HG02642 (cell line): ENCODE results near the gene C6orf89.
"Not testable (repeated sequence)": the region's sequence is repeated elsewhere in the genome, so short reads cannot be mapped to it uniquely, and the experiment has no call there.

ENCODE experiments used
- ATAC-seq: cut with Tn5 transposase; IDR thresholded peaks from one replicate; pipeline ENCODE4 v1.9.1; 2021; ENCODE audit warnings: mild to moderate bottlenecking; ENCODE audit not compliant: unreplicated experiment, poor library complexity

Gene C6orf89

DNA sequence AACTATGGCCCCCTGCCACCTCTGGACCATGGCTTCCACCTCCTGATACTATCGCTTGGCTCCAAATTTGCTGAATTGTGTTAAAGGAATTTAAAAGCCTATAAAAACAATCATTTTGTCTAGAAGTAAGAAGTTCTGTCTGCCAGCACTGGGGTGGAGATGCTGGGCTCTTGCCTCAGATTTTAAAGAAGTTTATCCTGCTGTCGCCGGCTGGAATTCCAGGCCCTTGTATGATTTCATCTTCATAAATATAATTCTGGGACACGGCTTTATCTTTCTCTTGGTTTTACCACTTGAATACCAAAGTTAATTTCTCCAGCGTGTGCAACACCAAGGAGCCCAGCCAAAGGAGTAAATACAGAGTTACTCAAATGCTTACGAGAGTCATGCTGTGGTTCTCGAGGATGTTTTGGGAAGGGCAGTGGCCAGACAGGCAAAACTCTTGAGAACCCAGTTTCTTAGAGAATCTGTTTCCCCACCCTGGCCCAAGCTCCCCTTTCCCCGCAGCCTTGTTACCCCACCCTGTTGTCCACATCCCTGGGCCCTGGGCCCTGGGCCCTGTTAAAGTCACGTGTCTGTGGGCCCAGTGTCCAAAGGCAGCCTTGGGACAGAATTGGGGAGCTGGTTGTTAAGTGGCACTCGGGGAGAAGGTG is 31.9 kb downstream of the C6orf89 start:
- no peak for ATAC-seq

DNA sequence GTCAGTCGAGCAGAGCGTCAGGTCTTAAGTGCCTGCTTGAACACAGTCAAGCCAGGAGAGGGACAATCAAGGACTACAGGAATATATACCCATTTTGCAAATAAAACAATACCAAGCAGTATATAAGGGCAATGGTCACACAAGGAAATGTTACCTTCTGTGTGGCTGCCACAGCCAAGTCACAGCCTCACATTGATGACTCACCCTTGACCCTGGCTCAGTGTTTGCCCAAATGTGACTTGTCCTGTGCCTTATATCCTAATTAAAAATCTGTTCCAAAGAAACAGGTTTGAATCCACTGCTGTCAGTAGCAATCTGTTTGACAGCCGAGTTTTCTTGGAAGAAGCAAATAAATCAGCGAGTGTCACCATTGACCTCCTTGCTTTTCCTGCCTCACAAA is 34.3 kb downstream of the C6orf89 start:
- no peak for ATAC-seq

DNA sequence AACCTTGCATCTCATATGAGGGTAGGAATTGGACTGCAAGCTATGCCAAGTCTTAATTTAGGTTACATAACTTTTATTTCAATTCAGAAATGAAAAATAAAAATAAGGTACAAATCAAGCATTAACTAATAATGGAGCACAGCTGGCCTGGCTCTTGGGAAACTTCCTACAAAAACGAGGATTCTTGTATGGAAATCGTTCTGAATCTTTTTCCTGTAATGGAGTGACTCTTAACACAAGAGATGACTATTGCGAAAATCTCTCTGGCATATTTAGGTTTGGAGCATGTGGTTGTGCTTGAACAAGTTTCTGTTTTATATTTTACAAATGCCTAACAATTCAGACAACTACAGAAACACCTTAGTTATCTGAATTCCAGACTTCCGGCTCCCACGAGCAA is 34.8 kb downstream of the C6orf89 start:
- ATAC-seq: no peak

DNA sequence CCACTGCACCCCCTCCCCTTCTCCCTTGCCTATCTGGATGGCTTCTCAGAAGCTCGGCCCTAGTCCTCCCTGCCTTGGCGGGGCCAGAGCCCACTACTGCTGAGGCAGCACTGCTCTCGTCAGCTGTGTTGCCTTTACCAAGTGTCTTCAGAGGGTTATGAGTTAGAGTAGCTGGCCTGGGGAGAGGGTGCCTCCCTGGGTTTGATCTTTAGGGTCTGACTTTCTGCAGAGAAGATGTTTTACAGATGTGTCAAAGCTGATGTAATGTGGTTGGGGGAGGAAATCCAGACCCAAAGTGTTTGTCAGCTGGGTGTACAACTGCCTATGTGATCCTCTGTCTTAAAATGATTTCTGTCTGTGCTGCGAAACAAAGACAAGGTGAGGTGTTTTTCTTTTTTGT is 38.4 kb downstream of the C6orf89 start:
- no peak for ATAC-seq

- ATAC-seq: no peak
These were observed 39.1 kb downstream of the C6orf89 start for GRCh38 chr6:36924778-36925374.

DNA sequence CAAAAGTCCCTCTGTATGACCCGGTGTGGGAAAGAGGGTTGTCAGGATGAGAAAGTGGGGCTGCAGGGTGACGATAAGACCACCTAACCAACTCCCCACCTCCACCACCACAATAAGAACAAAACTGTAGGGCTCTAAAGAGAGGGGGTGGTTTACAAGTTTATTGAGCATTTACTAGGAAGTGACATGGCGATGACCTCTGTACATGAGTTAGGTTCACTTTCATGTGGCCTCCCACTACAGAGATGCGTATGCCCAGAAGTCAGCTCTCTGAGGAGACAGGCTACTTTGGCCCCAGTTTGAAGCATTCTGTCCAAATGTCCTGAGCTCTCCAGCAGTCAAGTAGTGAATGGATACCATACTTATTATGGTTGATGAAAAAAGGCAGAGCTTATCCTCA is 40.1 kb downstream of the C6orf89 start:
- no peak for ATAC-seq

GRCh38 chr6:36926708-36927513 is 41.2 kb downstream of the C6orf89 start:
- no peak for ATAC-seq

- no peak for ATAC-seq
These were observed 42.2 kb downstream of the C6orf89 start for GRCh38 chr6:36927691-36928546.

DNA sequence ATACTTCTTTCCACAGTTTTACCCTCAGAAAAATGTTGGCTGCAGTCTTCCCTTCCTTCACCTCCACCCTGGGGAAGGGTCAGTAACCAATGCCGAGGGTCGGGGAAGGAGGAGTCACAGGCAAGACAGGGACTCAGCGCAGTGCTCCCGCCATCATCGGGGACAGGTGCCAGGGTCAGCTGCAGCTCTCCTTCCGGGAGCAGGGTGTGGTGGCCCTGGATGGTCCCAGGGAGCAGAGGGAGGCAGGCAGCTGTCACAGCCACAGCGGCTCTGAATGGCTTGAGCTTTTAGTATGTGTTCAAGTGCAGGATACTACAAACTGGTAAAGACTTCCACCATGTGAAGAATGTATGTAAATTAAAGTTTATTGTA is 42.8 kb downstream of the C6orf89 start:
- ATAC-seq: no peak

- ATAC-seq: no peak
These were observed 43.4 kb downstream of the C6orf89 start for GRCh38 chr6:36929152-36929551.

GRCh38 chr6:36929607-36930006 is 43.9 kb downstream of the C6orf89 start:
- no peak for ATAC-seq

DNA sequence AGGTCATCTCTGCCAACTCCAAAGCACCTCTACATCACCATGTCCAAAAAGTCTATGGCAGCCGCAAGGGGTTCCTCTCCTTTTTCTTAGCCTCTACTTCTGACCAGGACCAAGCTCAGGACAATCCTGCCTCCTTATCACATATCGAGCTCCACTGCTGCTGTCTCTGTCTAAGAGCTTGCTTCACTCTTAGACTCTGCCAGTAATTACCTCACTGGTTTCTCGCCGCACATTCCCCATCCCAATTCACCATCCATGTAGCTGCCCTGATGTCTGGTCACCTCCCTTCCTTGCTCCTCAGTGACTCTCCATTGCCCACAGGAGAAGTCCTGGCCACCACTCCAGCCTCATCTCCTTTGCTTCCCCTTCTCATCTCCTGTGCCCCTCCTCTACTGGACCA is 44.7 kb downstream of the C6orf89 start:
- no peak for ATAC-seq

- no peak for ATAC-seq
These were observed 47.4 kb downstream of the C6orf89 start for GRCh38 chr6:36933102-36933501.

- no peak for ATAC-seq
These were observed 47.8 kb downstream of the C6orf89 start for GRCh38 chr6:36933519-36933918.

DNA sequence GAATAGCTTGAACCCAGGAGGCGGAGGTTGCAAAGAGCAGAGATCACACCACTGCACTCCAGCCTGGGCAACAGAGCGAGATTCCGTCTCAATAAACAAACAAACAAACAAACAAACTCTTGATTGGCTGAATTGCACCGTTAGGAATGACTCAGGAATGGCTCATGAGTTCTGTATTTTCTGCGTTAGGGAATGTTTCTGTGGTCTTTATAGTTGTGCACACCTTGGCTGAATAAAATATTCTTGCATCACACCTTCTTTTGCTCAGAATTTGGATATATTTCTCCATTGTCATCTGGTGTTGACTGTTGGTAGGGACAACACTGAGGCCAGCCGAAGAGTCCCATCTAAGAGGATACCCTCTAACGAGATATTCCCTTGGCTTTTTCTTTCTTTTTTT is 49.1 kb downstream of the C6orf89 start:
- no peak for ATAC-seq

- ATAC-seq: no peak
These were observed 51.1 kb downstream of the C6orf89 start for GRCh38 chr6:36936824-36937223.

- ATAC-seq: no peak
These were observed 52.1 kb downstream of the C6orf89 start for GRCh38 chr6:36937896-36938295.

GRCh38 chr6:36938536-36938935 is 52.8 kb downstream of the C6orf89 start:
- ATAC-seq: no peak

DNA sequence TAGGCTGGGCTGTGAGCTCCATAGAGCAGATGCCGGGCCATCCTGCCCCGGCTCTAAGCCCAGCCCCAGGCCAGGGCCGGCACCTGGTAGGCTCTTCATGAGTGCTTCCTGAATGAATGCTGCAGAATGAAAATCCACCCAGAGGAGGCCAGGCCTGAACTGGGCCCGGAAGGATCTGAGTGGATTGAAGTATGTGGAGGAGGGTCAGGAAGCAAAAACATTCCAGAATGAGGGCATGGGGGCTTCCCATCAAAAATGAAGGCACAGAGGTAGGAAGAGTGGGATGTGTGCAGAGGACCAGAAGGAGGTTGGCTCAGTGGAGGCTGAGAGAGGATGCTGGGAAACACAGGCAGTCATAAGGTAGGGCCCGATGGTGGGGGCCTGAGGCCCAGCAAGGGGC is 53.3 kb downstream of the C6orf89 start:
- not testable (repeated sequence) for ATAC-seq

- no peak for ATAC-seq
These were observed 54.3 kb downstream of the C6orf89 start for GRCh38 chr6:36940027-36940426.

- not testable (repeated sequence) for ATAC-seq
These were observed 55.8 kb downstream of the C6orf89 start for GRCh38 chr6:36941561-36941960.
